Stimulated activated effector memory CD8-positive, alpha-beta T cell treated with anti-CD3 and anti-CD28 coated beads, Interleukin-12 subunit alpha, Interleukin-12 subunit beta, amount 100 ng/mL, for 72 hours (primary cell): ENCODE results near the gene SAXO2.
A peak's percentile ranks its signal among the peaks of the same experiment; 100 is the strongest.
"Not testable (repeated sequence)": the region's sequence is repeated elsewhere in the genome, so short reads cannot be mapped to it uniquely, and the experiment has no call there.

Source experiments
- ATAC-seq: fragments of 150-1000 bp; cut with Tn5 transposase; 2 replicates; pipeline ENCODE4 v1.10.0; 2021
- DNase-seq, 2 donors: peaks; one replicate each; pipeline ENCODE4 v3.0.0; 2021 to 2022; ENCODE audit warnings: low spot score in 2 of 2
- H3K27ac Mint-ChIP-seq: one replicate; pipeline ENCODE4 v1.8.0; 2022; ENCODE audit warnings: mild to moderate bottlenecking, mixed read lengths
- H3K36me3 Mint-ChIP-seq: one replicate; pipeline ENCODE4 v1.8.0; 2022; ENCODE audit warnings: mild to moderate bottlenecking, mixed read lengths
- H3K4me1 Mint-ChIP-seq: one replicate; pipeline ENCODE4 v1.8.0; 2022; ENCODE audit warnings: mixed read lengths
- H3K4me3 Mint-ChIP-seq: one replicate; pipeline ENCODE4 v1.8.0; 2022; ENCODE audit warnings: mild to moderate bottlenecking, mixed read lengths
- H3K9me3 Mint-ChIP-seq: one replicate; pipeline ENCODE4 v1.8.0; 2022; ENCODE audit warnings: mixed read lengths

Gene SAXO2

GRCh38 chr15:82262422-82263026 is at the start of gene SAXO2, which contains the start of gene EFL1:
Gene SAXO2 (plus strand): TSS chr15:82262818. CDS start chr15:82262880, 62 bp downstream.
Gene EFL1 (minus strand): TSS chr15:82262734. CDS start chr15:82261778, 956 bp downstream.
- Mint-ChIP-seq H3K4me3 (peak within 1 kb of the TSS; percentile 89), H3K36me3 (peaks cover 28% of the 10 kb centered on the region), H3K27ac (peak within 1 kb of the TSS; percentile 92), H3K4me1 (peaks cover 23% of the 10 kb centered on the region), H3K9me3 (no peaks in the 10 kb centered on the region)
- DNase-seq (peak; percentile 87 to 95), ATAC-seq (peak; percentile 96)

GRCh38 chr15:82216092-82216491 is 46.5 kb upstream of the SAXO2 start:
- not testable (repeated sequence) for H3K4me3 Mint-ChIP-seq, H3K27ac Mint-ChIP-seq, H3K4me1 Mint-ChIP-seq

GRCh38 chr15:82221535-82221934 is 41.1 kb upstream of the SAXO2 start:
- not testable (repeated sequence) for DNase-seq, H3K4me3 Mint-ChIP-seq, H3K4me1 Mint-ChIP-seq, H3K27ac Mint-ChIP-seq, H3K9me3 Mint-ChIP-seq, ATAC-seq
- H3K36me3 Mint-ChIP-seq = peaks cover 58% of the 10 kb centered on the region

More at GRCh38 chr15:82216092-82216491, 46.5 kb upstream of the SAXO2 start:
- peaks cover 67% of the 10 kb centered on the region for H3K36me3 Mint-ChIP-seq
- not testable (repeated sequence) for ATAC-seq, DNase-seq, H3K9me3 Mint-ChIP-seq

GRCh38 chr15:82228750-82229149 is 33.9 kb upstream of the SAXO2 start:
- DNase-seq (no peak), ATAC-seq (no peak)
- H3K36me3 Mint-ChIP-seq = peaks cover 47% of the 10 kb centered on the region
- no peak overlapping the region for H3K4me3 Mint-ChIP-seq
- peaks cover 6% of the 10 kb centered on the region for H3K4me1 Mint-ChIP-seq
- H3K27ac Mint-ChIP-seq = no peak overlapping the region
- no peaks in the 10 kb centered on the region for H3K9me3 Mint-ChIP-seq

GRCh38 chr15:82231233-82231632 is 31.4 kb upstream of the SAXO2 start:
- H3K36me3 Mint-ChIP-seq = peaks cover 36% of the 10 kb centered on the region
- no peak overlapping the region for H3K27ac Mint-ChIP-seq
- H3K4me1 Mint-ChIP-seq = peaks cover 6% of the 10 kb centered on the region
- no peak for DNase-seq
- H3K9me3 Mint-ChIP-seq = no peaks in the 10 kb centered on the region
- no peak overlapping the region for H3K4me3 Mint-ChIP-seq
- no peak for ATAC-seq

- H3K27ac Mint-ChIP-seq = no peak overlapping the region
Observed at GRCh38 chr15:82231842-82232241, 30.8 kb upstream of the SAXO2 start.

GRCh38 chr15:82237944-82238534 is 24.6 kb upstream of the SAXO2 start:
- not testable (repeated sequence) for H3K4me3 Mint-ChIP-seq, H3K4me1 Mint-ChIP-seq, H3K27ac Mint-ChIP-seq, ATAC-seq, DNase-seq, H3K9me3 Mint-ChIP-seq
- H3K36me3 Mint-ChIP-seq = peaks cover 51% of the 10 kb centered on the region

More at GRCh38 chr15:82231842-82232241, 30.8 kb upstream of the SAXO2 start:
- peaks cover 36% of the 10 kb centered on the region for H3K36me3 Mint-ChIP-seq
- ATAC-seq = no peak
- peaks cover 6% of the 10 kb centered on the region for H3K4me1 Mint-ChIP-seq
- no peak overlapping the region for H3K4me3 Mint-ChIP-seq
- H3K9me3 Mint-ChIP-seq = no peaks in the 10 kb centered on the region
- no peak for DNase-seq

- no peak overlapping the region for H3K4me3 Mint-ChIP-seq
- peaks cover 58% of the 10 kb centered on the region for H3K36me3 Mint-ChIP-seq
- H3K4me1 Mint-ChIP-seq = no peaks in the 10 kb centered on the region
- no peak for DNase-seq
- ATAC-seq = no peak
- no peaks in the 10 kb centered on the region for H3K9me3 Mint-ChIP-seq
- no peak overlapping the region for H3K27ac Mint-ChIP-seq
Observed at GRCh38 chr15:82239685-82240391, 22.8 kb upstream of the SAXO2 start.

GRCh38 chr15:82241836-82242499 is 20.6 kb upstream of the SAXO2 start:
- Mint-ChIP-seq H3K36me3 (peaks cover 50% of the 10 kb centered on the region), H3K4me1 (peaks cover 11% of the 10 kb centered on the region)
- H3K9me3 Mint-ChIP-seq, DNase-seq, ATAC-seq, H3K4me3 Mint-ChIP-seq, H3K27ac Mint-ChIP-seq: not testable (repeated sequence)

- Mint-ChIP-seq H3K4me1 (peaks cover 13% of the 10 kb centered on the region), H3K36me3 (peaks cover 37% of the 10 kb centered on the region)
- ATAC-seq, H3K4me3 Mint-ChIP-seq, DNase-seq, H3K9me3 Mint-ChIP-seq, H3K27ac Mint-ChIP-seq: not testable (repeated sequence)
Observed at GRCh38 chr15:82243644-82244043, 19.0 kb upstream of the SAXO2 start.

GRCh38 chr15:82245956-82246355 is 16.7 kb upstream of the SAXO2 start:
- H3K4me3 Mint-ChIP-seq, H3K9me3 Mint-ChIP-seq, DNase-seq: not testable (repeated sequence)
- peak; percentile 45 for ATAC-seq
- peak overlapping the region; percentile 2 for H3K27ac Mint-ChIP-seq
- H3K4me1 Mint-ChIP-seq = peaks cover 13% of the 10 kb centered on the region
- peaks cover 14% of the 10 kb centered on the region for H3K36me3 Mint-ChIP-seq

GRCh38 chr15:82248261-82248660 is 14.4 kb upstream of the SAXO2 start:
- H3K4me3 Mint-ChIP-seq, H3K27ac Mint-ChIP-seq, H3K9me3 Mint-ChIP-seq, DNase-seq: not testable (repeated sequence)
- peak; percentile 44 for ATAC-seq
- peaks cover 29% of the 10 kb centered on the region for H3K36me3 Mint-ChIP-seq
- peaks cover 13% of the 10 kb centered on the region for H3K4me1 Mint-ChIP-seq

- Mint-ChIP-seq H3K36me3 (peaks cover 36% of the 10 kb centered on the region), H3K27ac (peak overlapping the region; percentile 92), H3K4me1 (peaks cover 23% of the 10 kb centered on the region), H3K4me3 (peak overlapping the region; percentile 89)
- DNase-seq (peak; percentile 22 to 68), ATAC-seq (peak; percentile 74)
- H3K9me3 Mint-ChIP-seq = not testable (repeated sequence)
Observed at GRCh38 chr15:82261566-82262421, 824 bp upstream of the SAXO2 start.

GRCh38 chr15:82263350-82263749 is 732 bp downstream of the SAXO2 start:
- Mint-ChIP-seq H3K9me3 (no peaks in the 10 kb centered on the region), H3K4me1 (peaks cover 23% of the 10 kb centered on the region), H3K4me3 (peak overlapping the region; percentile 89), H3K36me3 (peaks cover 20% of the 10 kb centered on the region), H3K27ac (no peak overlapping the region)
- DNase-seq (no peak), ATAC-seq (no peak)
